ENCODE measurements around the gene CENPC.
"Not testable (repeated sequence)": the region's sequence is repeated elsewhere in the genome, so short reads cannot be mapped to it uniquely, and the experiment has no call there.

Gene CENPC

GRCh38 chr4:67470871-67471270 is 74.4 kb downstream of the CENPC start:
- H3K27me3 Mint-ChIP-seq = no peaks in the 10 kb centered on the region
- peaks cover 42% of the 10 kb centered on the region for H3K36me3 Mint-ChIP-seq
- peak overlapping the region; percentile 45 for H3K27ac Mint-ChIP-seq
- ATAC-seq (ENCODE audit: low read depth) (no peak), DNase-seq (ENCODE audit: low spot score in 2 of 2) (no peak)
- H3K4me3 Mint-ChIP-seq = no peak overlapping the region
- H3K4me1 Mint-ChIP-seq = peaks cover 2% of the 10 kb centered on the region
- no peaks in the 10 kb centered on the region for H3K9me3 Mint-ChIP-seq

DNA sequence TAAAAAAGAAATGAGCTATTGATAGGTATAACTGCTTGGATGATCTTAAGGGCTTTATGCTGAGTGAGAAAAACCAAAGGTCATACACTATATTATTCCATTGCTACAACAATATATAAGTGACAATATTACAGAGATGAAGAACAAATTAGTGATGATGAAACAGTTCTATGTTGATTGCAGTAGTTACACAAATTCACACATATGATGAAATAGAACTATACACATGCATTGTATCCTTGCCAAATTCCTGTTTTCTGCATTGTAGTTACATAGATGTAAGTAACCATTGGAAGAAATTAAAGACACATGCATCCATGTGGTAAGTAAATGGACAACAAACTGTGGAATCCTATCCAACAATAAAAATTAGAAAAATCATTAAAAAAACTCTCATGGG is 76.5 kb downstream of the CENPC start:
- no peak overlapping the region for H3K27ac Mint-ChIP-seq
- peaks cover 4% of the 10 kb centered on the region for H3K4me1 Mint-ChIP-seq
- H3K36me3 Mint-ChIP-seq = peaks cover 34% of the 10 kb centered on the region
- H3K9me3 Mint-ChIP-seq = no peaks in the 10 kb centered on the region
- DNase-seq (ENCODE audit: low spot score in 2 of 2) (no peak), ATAC-seq (ENCODE audit: low read depth) (no peak)
- no peak overlapping the region for H3K4me3 Mint-ChIP-seq
- H3K27me3 Mint-ChIP-seq = no peaks in the 10 kb centered on the region

DNA sequence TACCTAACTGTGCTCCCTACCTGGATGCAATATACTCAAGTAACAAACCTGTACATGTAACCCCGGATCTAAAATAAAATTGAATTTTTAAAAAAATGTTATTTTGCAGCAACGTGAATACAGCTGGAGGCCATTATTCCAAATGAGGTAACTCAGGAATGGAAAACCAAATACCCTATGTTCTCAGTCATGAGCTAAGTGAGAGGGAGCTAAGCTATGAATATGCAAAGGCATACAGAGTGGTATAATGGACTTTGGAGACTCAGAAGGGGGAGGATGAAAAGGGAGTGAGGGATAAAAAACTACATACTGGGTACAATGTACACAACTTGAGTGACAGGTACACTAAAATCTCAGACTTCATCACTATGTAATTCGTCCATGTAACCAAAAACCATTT is 78.6 kb downstream of the CENPC start:
- DNase-seq (ENCODE audit: low spot score in 2 of 2) (no peak), ATAC-seq (ENCODE audit: low read depth) (no peak)
- Mint-ChIP-seq H3K4me1 (peaks cover 4% of the 10 kb centered on the region), H3K4me3 (no peak overlapping the region), H3K9me3 (no peaks in the 10 kb centered on the region), H3K27ac (no peak overlapping the region), H3K27me3 (no peaks in the 10 kb centered on the region), H3K36me3 (peaks cover 33% of the 10 kb centered on the region)

GRCh38 chr4:67465763-67466052 is 79.6 kb downstream of the CENPC start:
- H3K36me3 Mint-ChIP-seq = peaks cover 29% of the 10 kb centered on the region

DNA sequence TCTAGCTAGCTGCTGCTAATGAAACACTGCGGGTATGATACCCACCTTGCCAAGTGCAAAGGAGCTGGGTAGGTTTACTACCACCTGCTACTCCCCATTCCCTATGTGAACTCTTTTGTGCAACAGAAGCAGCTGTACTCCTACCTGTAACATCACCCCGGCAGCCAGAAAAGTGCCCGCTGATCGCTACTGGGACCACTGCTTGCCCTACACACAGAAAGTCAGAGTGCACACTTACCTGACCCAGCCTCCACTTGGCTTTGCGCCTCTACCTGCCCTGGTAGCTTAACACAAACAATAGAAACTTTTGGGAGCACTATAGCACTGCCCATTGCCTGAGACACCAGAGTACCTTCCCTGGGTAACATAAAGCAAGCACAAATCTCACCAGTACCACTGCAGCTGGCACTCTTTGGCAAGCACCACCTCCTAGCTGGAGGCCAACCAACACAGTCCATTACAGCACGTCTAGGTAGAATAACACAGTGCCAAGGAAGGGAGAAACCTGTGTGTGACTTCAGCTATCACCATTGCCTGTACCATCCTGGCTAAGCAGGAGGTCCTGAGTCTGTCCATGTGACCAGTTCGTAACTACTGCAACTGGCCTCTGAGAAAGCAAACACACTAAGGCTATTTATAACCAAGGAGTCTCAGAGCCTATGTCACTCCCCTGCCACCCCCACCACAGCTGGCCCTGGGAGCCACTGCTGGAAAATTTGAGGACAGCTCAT is 80.1 kb downstream of the CENPC start:
- Mint-ChIP-seq H3K36me3 (peaks cover 27% of the 10 kb centered on the region), H3K27me3 (no peaks in the 10 kb centered on the region), H3K4me1 (peaks cover 6% of the 10 kb centered on the region), H3K4me3 (no peak overlapping the region), H3K9me3 (no peaks in the 10 kb centered on the region), H3K27ac (no peak overlapping the region)
- DNase-seq (ENCODE audit: low spot score in 2 of 2) = no peak
- no peak for ATAC-seq (ENCODE audit: low read depth)

More at GRCh38 chr4:67465763-67466052, 79.6 kb downstream of the CENPC start:
- Mint-ChIP-seq H3K4me1 (peaks cover 4% of the 10 kb centered on the region), H3K27ac (no peak overlapping the region), H3K27me3 (no peaks in the 10 kb centered on the region), H3K9me3 (no peaks in the 10 kb centered on the region), H3K4me3 (no peak overlapping the region)
- no peak for DNase-seq (ENCODE audit: low spot score in 2 of 2)
- no peak for ATAC-seq (ENCODE audit: low read depth)

GRCh38 chr4:67460574-67460973 is 84.7 kb downstream of the CENPC start:
- peaks cover 26% of the 10 kb centered on the region for H3K36me3 Mint-ChIP-seq
- H3K27me3 Mint-ChIP-seq = no peaks in the 10 kb centered on the region
- DNase-seq (ENCODE audit: low spot score in 2 of 2) (no peak), ATAC-seq (ENCODE audit: low read depth) (no peak)
- no peak overlapping the region for H3K27ac Mint-ChIP-seq
- peaks cover 3% of the 10 kb centered on the region for H3K9me3 Mint-ChIP-seq
- no peak overlapping the region for H3K4me3 Mint-ChIP-seq
- peaks cover 4% of the 10 kb centered on the region for H3K4me1 Mint-ChIP-seq

GRCh38 chr4:67459164-67459563 is 86.1 kb downstream of the CENPC start:
- no peak for ATAC-seq (ENCODE audit: low read depth)
- no peak overlapping the region for H3K4me3 Mint-ChIP-seq
- peaks cover 34% of the 10 kb centered on the region for H3K36me3 Mint-ChIP-seq
- peaks cover 3% of the 10 kb centered on the region for H3K9me3 Mint-ChIP-seq
- peaks cover 2% of the 10 kb centered on the region for H3K4me1 Mint-ChIP-seq
- no peaks in the 10 kb centered on the region for H3K27me3 Mint-ChIP-seq
- H3K27ac Mint-ChIP-seq = no peak overlapping the region
- DNase-seq (ENCODE audit: low spot score in 2 of 2) = no peak

GRCh38 chr4:67456577-67457196 is 88.6 kb downstream of the CENPC start:
- Mint-ChIP-seq H3K9me3 (peaks cover 3% of the 10 kb centered on the region), H3K36me3 (peaks cover 46% of the 10 kb centered on the region), H3K4me3 (no peak overlapping the region), H3K27me3 (no peaks in the 10 kb centered on the region), H3K27ac (no peak overlapping the region), H3K4me1 (peaks cover 2% of the 10 kb centered on the region)
- DNase-seq (ENCODE audit: low spot score in 2 of 2) = no peak
- no peak for ATAC-seq (ENCODE audit: low read depth)

DNA sequence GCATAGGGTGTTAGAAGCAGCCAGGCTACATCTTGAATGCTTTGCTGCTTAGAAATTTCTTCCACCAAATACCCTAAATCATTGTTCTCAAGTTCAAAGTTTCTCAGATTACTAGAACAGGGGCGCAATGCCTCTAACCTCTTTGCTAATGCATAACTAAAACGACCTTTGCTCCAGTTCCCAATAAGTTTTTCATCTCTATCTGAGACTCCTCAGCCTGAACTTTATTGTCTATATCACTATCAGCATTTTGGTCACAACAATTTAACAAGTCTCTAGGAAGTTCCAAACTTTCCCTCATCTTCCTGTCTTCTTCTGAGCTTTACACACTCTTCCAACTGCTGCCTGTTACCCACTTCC is 92.5 kb downstream of the CENPC start:
- H3K9me3 Mint-ChIP-seq; ATAC-seq (ENCODE audit: low read depth); H3K4me1 Mint-ChIP-seq; H3K27ac Mint-ChIP-seq; H3K27me3 Mint-ChIP-seq; H3K4me3 Mint-ChIP-seq; DNase-seq (ENCODE audit: low spot score in 2 of 2): not testable (repeated sequence)
- peaks cover 54% of the 10 kb centered on the region for H3K36me3 Mint-ChIP-seq

- no peak for ATAC-seq (ENCODE audit: low read depth)
- no peak overlapping the region for H3K27ac Mint-ChIP-seq
- DNase-seq (ENCODE audit: low spot score in 2 of 2) = no peak
- H3K4me3 Mint-ChIP-seq = no peak overlapping the region
- peaks cover 55% of the 10 kb centered on the region for H3K36me3 Mint-ChIP-seq
- no peaks in the 10 kb centered on the region for H3K4me1 Mint-ChIP-seq
- H3K27me3 Mint-ChIP-seq = no peaks in the 10 kb centered on the region
- H3K9me3 Mint-ChIP-seq = peaks cover 3% of the 10 kb centered on the region
Measured at GRCh38 chr4:67452100-67452845, 93.0 kb downstream of the CENPC start.

DNA sequence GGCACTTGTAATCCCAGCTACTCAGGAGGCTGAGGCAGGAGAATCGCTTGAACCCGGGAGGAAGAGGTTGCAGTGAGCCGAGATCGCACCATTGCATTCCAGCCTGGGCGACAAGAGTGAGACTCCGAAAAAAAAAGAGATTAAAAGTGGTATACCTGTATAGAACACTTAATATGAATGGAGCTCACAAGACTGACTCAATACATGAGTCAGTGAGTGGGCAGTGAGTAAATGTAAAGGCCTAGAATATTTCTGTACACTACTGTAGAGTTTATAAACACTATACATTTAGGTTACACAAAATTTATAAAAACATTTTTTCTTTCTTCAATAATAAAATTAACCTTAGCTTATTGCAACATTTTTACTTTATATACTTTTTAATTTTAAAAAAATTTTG is 93.8 kb downstream of the CENPC start:
- Mint-ChIP-seq H3K4me1 (no peaks in the 10 kb centered on the region), H3K4me3 (no peak overlapping the region), H3K36me3 (peaks cover 56% of the 10 kb centered on the region), H3K9me3 (peaks cover 3% of the 10 kb centered on the region), H3K27ac (no peak overlapping the region), H3K27me3 (no peaks in the 10 kb centered on the region)
- ATAC-seq (ENCODE audit: low read depth) (no peak), DNase-seq (ENCODE audit: low spot score in 2 of 2) (no peak)

DNA sequence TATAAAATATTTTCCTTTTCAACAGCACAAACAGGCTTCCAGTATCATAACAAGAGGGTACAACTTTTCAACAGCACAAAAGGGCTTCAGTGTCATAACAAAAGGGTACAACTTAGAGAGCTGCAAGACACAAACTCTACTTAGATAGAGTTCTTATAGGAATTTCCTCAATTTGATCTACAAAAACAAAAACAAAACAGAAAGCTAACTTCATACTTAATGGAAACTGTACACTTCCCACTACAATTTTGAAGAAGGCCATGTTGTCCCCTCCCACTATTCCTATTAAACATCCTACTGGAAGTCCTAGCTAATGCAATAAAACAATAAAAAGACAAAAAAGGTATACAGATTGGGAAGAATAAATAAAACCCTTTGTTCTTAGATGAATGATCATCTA is 96.7 kb downstream of the CENPC start:
- ATAC-seq (ENCODE audit: low read depth) (no peak), DNase-seq (ENCODE audit: low spot score in 2 of 2) (no peak)
- Mint-ChIP-seq H3K27ac (no peak overlapping the region), H3K4me3 (no peak overlapping the region), H3K36me3 (peaks cover 52% of the 10 kb centered on the region), H3K9me3 (peaks cover 3% of the 10 kb centered on the region), H3K27me3 (no peaks in the 10 kb centered on the region), H3K4me1 (no peaks in the 10 kb centered on the region)

DNA sequence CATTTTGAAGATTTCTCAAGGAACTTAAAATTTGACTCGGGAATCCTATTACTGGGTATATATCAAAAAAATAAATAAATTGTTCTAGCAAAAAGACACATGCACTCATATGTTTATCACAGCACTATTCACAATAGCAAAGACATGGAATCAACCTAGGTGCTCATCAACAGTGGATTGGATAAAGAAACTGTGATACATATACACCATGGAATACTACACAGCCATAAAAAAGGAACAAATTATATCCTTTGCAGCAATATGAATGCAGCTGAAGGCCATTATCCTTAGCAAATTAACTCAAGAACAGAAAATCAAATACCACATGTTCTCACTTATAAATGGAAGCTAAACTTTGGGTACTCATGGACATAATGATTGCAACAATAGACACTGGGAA is 97.4 kb downstream of the CENPC start:
- H3K27ac Mint-ChIP-seq = no peak overlapping the region
- no peaks in the 10 kb centered on the region for H3K27me3 Mint-ChIP-seq
- H3K9me3 Mint-ChIP-seq = peaks cover 3% of the 10 kb centered on the region
- DNase-seq (ENCODE audit: low spot score in 2 of 2) (no peak), ATAC-seq (ENCODE audit: low read depth) (no peak)
- no peak overlapping the region for H3K4me3 Mint-ChIP-seq
- peaks cover 47% of the 10 kb centered on the region for H3K36me3 Mint-ChIP-seq
- no peaks in the 10 kb centered on the region for H3K4me1 Mint-ChIP-seq

- ATAC-seq (ENCODE audit: low read depth) = no peak
- no peak overlapping the region for H3K27ac Mint-ChIP-seq
- peaks cover 8% of the 10 kb centered on the region for H3K9me3 Mint-ChIP-seq
- no peaks in the 10 kb centered on the region for H3K27me3 Mint-ChIP-seq
- H3K36me3 Mint-ChIP-seq = peaks cover 46% of the 10 kb centered on the region
- H3K4me1 Mint-ChIP-seq = no peaks in the 10 kb centered on the region
- H3K4me3 Mint-ChIP-seq = no peak overlapping the region
- no peak for DNase-seq (ENCODE audit: low spot score in 2 of 2)
Measured at GRCh38 chr4:67446811-67447210, 98.5 kb downstream of the CENPC start.
